GM12801 (cell line): ENCODE measurements around the gene MLYCD.

ENCODE experiments used
- TF ChIP-seq, protein P1 (sequence below): IDR thresholded peaks from one replicate; pipeline ENCODE4 v1.5.1; 2011; ENCODE audit warnings: control low read depth; ENCODE audit not compliant: insufficient read length; ENCODE audit errors: extremely low read depth

MLYCD gene

DNA sequence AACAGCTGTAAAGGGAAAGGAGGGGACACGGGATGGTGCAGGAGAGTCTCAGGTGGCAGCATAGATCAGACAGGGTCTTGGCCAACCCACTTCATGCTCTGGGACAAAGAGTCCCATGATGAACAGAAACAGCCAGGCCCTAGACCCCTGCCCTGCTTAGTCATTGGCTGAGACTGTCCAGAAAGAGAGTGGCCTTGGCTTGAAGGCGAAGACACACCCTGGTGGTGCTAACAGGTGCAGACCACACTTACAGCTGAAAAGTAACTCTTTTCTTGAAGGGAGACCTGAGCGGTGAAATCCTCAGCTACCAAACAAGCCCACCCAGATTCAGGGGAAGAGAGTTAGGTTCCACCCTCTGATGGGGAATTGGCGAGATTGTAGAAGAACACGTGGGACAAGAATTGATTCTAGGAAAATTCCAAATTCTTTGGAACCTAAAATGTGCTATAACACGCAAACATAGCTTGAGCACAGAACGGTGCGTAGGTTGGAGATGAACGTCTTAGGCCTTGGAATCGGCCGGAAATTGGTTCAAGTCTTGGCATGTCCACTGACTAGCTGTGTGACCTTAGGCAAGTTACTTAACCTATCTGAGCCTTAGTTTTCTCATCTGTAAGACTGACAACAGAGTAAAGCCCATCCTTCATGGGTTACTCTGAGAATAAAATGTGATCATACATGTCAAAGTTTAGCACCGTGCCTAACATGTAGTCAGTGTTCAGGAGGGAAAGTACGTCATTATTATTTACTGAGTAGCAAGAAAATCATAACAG is 12.5 kb upstream of the MLYCD start:
- TF ChIP-seq, protein P1, sequence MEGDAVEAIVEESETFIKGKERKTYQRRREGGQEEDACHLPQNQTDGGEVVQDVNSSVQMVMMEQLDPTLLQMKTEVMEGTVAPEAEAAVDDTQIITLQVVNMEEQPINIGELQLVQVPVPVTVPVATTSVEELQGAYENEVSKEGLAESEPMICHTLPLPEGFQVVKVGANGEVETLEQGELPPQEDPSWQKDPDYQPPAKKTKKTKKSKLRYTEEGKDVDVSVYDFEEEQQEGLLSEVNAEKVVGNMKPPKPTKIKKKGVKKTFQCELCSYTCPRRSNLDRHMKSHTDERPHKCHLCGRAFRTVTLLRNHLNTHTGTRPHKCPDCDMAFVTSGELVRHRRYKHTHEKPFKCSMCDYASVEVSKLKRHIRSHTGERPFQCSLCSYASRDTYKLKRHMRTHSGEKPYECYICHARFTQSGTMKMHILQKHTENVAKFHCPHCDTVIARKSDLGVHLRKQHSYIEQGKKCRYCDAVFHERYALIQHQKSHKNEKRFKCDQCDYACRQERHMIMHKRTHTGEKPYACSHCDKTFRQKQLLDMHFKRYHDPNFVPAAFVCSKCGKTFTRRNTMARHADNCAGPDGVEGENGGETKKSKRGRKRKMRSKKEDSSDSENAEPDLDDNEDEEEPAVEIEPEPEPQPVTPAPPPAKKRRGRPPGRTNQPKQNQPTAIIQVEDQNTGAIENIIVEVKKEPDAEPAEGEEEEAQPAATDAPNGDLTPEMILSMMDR = no peak

DNA sequence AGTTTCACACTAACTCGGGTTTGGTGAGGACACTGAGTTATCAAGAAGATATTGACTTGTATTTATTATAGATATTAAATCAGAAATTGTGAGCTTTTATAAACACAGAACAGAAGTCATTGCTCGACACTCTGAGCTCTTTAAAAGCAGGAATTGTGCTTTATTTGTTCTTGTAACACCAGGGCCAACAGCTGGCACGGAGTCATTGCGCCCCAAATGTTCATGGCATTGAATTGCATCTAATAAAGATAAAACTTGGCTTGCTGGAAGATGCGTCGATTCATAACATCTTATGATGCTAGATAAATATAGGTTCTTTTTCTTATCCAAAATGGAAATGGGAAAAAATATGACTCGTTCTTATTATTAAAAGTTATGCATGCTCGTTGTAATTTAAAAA is 11.8 kb upstream of the MLYCD start:
- TF ChIP-seq, protein P1 = no peak

DNA sequence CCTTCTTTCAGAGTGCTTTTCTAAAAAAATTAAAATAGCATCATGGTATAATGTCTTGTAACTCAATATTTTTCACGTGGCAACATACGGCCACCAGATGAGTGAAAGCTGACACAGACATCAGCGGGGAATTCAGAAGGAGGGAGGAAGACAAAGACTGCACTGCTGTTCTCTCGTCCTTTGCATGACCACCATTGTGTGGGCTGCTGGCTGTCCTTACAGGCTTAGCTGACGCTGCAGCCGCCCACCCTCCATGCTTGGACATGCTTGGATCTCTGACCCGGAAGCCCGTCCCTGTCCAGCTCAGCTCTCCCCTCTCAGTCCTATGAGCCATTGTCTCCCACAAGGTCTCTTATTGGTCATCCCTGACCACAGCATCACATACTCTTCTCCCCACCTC is 11.4 kb upstream of the MLYCD start:
- TF ChIP-seq, protein P1 = no peak

DNA sequence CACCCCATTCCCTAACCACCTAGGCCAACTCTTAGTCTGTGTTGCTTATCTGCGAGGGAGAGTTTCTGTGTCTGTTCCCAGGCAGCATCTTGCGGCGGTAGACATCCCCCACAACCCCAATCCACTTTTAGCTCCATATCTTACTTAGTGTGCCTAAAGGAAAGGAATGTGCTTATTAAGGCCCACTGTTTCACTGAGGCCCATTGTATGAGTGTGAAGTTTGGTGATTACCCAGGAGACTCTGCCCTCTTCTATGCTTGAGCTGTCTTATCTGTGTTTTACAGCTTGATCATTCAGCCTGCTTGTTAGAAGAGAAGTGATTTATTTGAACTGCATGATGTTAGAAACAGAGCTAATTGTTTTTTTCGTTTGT is 10.3 kb upstream of the MLYCD start:
- TF ChIP-seq, protein P1 = no peak

DNA sequence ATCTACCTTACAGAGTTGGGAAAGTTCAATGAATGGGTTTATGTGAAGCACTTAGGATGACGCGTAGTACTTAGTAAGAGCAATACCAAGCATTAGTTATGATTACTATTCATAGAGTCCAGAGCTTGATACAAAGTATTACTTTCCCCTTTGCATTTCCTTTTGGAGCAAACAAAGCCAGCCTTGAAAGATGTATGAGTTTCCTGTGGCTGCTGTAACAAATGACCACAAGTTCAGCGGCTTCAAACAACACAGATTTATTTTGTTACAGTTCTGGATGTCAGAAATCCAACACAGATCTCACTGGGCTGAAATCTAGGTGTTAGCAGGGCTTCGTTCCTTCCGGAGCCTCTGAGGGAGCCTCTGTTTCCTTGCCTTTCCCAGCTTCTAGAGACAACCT is 8.6 kb upstream of the MLYCD start:
- TF ChIP-seq, protein P1 = no peak

DNA sequence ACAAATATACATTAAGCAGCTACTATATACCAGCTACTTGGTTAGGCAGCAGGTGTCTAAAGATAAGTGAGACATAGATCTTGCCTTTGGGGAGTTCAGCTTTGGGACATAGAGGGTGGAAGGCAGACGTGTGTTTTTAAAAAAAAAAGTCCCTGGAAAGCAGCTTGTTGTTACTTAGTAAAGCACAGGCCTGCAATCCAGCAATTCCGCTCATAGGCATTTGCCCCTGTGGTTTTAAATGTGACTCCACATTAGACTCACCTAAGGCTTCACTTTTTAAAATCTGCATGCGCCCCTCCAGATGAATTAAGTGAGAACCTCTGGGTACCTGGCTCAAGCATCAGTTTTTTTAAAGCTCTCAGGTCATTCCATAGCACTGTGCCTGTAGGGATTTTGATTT is 7.2 kb upstream of the MLYCD start:
- TF ChIP-seq, protein P1 = no peak

DNA sequence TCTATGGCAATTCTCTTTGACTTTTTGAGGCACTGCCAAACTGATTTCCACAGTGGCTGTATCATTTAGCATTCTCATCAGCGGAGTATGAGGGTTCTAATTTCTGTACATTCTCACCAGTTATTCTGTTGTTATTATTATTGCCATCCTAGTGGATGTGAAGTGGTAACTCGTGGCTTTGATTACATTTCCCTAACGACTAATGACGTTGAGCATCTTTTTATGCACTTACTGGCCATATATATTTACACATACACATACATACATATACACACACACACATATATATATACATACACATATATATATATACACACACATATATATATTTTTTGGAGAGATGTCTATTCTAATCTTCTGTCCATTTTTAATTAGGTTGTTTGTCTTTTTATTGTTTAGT is 3.7 kb upstream of the MLYCD start:
- TF ChIP-seq, protein P1 = no peak
